Ovary (tissue), 3 donors: Measurements from ENCODE around the gene AADACL4.

Experiments used
- POLR2A ChIP-seq: fragments of 450-650 bp; IDR thresholded peaks from one replicate; pipeline ENCODE4 v1.6.1; 2017; ENCODE audit warnings: antibody characterized with exemption, mild to moderate bottlenecking, moderate library complexity
- TF ChIP-seq, protein P1 (sequence below), 3 donors: fragments of 450-650 bp in 2 of 3; fragments of 200-600 bp in 1 of 3; IDR thresholded peaks; one replicate each; pipeline versions ENCODE4 v1.5.1 to v1.8.0; 2016 to 2022; ENCODE audit warnings: antibody characterized with exemption in 3 of 3, mild to moderate bottlenecking in 1 of 3
- donor health status: DM: no; HTN: no; CAD: no.

- TF ChIP-seq, protein P1, sequence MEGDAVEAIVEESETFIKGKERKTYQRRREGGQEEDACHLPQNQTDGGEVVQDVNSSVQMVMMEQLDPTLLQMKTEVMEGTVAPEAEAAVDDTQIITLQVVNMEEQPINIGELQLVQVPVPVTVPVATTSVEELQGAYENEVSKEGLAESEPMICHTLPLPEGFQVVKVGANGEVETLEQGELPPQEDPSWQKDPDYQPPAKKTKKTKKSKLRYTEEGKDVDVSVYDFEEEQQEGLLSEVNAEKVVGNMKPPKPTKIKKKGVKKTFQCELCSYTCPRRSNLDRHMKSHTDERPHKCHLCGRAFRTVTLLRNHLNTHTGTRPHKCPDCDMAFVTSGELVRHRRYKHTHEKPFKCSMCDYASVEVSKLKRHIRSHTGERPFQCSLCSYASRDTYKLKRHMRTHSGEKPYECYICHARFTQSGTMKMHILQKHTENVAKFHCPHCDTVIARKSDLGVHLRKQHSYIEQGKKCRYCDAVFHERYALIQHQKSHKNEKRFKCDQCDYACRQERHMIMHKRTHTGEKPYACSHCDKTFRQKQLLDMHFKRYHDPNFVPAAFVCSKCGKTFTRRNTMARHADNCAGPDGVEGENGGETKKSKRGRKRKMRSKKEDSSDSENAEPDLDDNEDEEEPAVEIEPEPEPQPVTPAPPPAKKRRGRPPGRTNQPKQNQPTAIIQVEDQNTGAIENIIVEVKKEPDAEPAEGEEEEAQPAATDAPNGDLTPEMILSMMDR (IDR thresholded peaks at IDR 0.05): no peak
- TF ChIP-seq POLR2A: no peak
Observed at GRCh38 chr1:12604114-12604874, 39.6 kb upstream of the AADACL4 start.
